Tongue (tissue), 2 donors: Measurements from ENCODE around the gene FKBP7. TPM values are rescaled to one million over a fixed set of nuclear protein-coding genes. Genes with fewer than 3 reads are reported as not detected.
"Not testable (repeated sequence)": the region's sequence is repeated elsewhere in the genome, so short reads cannot be mapped to it uniquely, and the experiment has no call there.

Source experiments
- DNase-seq: peaks from one replicate; pipeline ENCODE4 v3.0.0-alpha.2; 2015
- total RNA-seq: library from RNA; depleted of rRNA; stranded (reverse); fragments of >200 nt; gene quantifications from one replicate; pipeline ENCODE4 v1.2.3, GENCODE V29; 2014

Gene FKBP7
- total RNA-seq, 1 donor from 2014 or later = 49.1 TPM

DNA sequence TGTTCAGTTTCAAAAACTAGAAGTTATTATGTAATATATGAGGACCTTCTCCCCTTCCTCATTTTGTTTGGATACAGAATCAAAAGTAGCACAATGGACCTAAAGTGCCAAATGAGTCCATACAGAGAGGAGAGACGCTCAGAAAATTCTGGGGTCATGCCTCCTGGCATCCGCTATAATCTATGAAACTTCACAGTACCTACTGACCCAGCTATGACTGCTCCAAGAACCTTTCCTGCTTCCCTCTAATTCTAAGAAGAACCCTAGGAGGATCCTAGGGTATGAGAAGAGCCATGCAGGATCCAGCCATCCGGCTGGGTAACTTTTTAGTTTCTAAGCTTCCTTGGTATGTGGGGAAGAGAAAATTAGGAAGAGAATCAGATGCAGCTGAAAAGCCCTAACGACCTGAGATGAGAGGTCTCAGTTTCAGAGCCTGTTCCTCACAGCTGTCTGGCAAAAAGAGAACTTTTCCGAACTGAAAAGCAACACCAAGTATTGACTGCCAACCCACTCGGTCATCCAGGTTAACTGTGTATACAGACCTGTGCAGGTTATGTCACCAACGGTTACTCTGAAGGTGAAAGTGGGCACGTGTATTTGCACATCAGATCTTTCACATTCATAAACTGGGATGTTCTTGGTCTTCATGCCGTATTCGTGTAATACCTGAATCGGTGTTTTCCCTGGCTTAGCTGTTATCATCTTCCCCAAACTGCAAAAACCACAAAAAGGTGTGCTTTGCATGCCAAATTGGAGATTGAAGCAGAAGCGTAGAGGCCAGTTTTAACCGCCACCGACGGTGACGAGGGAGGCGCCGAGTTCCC lies 28.5 kb downstream of the FKBP7 start:
- DNase-seq = peak; percentile 49

DNA sequence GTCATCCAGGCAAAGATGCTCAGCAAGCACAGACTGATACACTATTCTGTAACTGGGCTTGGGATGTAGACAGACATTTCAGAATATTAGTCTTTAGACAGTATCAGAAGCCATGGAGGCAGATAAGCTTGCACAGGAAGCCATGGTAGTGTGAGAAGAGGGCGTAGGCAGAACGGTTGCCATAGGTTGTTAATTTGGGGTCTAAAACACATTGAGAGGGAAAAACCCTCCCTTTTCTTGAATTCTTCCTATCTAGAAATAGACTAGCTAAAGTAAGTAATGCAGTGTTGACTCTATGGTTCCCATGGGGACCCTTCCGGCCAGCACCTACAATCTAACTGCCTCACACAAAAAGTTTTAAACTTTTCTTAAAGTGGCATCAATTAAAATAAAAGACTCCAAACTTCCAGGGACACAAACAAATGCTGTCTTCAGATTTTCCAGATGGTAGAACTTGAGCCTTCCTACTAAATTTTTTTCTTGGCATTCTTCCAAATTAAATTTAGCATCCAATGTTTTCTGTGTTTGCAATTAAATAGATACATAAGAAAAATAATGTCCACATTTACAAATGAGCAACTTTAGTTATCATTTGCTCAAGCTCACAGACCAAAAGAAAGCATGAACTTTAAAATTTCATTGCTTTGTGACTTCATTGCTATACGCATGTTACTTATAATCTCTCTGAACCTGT lies 29.3 kb downstream of the FKBP7 start:
- peak; percentile 15 for DNase-seq

DNA sequence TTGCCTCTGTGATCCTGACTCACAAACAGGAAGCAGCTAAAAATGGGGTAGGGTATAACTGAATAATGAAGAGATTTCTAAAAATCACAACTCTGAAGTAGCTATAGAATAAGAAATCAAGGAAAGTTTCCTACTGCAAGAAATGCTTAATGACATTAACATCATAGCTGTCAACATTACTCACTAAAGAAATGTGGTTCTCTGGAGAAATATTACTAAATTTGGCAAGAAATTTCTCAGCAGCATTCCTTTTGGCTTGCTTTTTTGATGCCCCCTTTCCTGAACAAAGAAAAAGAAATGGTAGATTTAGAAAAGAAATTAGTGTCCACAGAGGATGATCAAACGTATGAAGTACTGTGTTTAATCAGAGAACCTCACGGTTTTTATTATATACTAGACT lies 37.0 kb downstream of the FKBP7 start:
- DNase-seq = no peak

DNA sequence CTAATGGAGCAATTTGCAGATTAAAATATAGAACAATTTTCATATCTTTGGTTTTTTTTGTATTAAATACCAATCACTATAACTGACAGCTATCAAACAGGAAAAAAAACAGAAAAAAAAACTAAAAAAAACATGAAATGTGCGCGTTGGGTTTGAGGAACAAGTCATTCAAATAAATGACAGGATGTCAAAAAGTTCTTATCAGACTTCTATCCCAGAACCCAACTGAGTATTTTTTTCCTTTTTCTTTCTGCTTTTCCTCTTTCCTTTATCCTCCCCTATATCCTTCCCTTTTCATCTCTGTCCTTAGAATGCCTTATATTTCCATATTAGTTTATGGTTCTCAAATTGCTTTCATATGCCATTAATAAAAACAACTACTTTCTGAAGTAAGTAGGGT lies 41.7 kb downstream of the FKBP7 start:
- no peak for DNase-seq

DNA sequence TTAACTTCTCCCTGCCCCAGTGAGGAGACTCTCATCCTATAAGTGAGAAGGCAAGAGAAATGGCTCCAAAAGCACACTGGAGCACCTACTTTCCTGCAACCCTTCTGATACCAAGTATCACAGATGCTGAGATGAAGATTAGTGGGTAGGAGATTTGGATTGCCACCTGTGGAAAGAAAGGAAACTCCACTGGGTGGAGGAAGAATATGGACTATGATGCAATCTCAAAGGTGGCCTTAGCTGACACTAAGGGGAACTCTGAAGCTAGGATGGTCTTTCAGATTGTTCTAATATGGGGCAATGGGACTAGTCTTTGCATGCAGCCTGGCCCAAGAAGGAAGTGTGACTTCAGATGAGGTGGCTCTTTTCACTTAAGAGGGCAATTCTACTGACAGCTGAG lies 49.1 kb downstream of the FKBP7 start:
- DNase-seq = no peak

DNA sequence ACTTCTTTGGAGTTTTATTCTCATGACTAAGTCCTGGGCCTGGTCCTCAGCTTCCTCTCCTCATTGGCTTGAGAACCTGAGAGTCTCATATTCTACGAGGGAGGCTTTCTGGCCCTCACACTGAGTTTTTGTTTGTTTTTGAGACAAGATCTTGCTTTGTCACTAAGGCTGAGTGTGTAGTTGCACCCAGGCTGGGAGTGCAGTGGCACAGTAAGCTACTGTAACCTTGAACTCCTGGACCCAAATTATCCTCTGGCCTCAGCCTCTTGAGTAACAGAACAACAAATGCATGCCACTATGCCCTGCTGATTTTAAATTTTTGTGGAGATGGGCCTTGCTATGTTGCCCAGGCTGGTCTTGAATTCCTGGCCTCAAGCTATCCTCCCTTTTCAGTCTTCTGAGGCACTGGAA lies 50.0 kb downstream of the FKBP7 start:
- no peak for DNase-seq

DNA sequence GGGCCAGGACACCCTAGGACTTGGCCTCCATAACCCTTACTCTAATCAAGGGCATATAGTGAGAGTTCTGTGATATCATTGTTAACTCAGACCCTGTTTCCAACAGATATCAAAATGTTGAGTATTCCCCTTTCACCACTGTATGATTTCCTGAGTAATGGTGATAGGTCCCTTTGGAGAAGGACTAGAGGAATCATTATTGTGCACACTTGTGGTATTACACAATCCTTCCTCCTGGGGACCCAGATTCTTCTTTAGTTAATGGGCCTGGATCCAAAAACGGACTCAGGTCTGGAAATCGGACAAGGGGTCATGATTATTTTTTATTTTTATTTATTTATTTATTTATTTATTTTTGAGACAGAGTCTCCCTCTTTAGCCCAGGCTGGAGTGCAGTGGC lies 50.9 kb downstream of the FKBP7 start:
- DNase-seq = no peak

DNA sequence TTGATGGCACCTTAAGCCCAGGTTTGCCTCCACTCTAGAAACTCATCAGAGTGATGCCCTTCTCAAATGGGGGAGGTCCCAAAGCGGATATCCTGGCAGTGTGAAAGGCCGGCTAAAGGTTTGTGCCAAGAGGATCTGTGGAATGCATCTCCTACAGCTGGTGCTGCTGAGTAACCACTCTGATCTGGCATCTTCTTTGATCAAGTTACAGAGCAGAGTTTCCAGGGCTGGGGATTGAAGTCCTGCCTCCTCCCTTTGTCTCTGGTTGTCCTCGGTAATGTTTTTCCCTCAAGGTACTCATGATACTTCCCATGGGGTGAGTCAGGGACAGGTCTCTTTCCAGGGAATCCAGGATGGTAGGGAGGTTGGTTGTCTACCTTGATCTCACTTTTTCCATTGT lies 52.0 kb downstream of the FKBP7 start:
- DNase-seq = no peak

DNA sequence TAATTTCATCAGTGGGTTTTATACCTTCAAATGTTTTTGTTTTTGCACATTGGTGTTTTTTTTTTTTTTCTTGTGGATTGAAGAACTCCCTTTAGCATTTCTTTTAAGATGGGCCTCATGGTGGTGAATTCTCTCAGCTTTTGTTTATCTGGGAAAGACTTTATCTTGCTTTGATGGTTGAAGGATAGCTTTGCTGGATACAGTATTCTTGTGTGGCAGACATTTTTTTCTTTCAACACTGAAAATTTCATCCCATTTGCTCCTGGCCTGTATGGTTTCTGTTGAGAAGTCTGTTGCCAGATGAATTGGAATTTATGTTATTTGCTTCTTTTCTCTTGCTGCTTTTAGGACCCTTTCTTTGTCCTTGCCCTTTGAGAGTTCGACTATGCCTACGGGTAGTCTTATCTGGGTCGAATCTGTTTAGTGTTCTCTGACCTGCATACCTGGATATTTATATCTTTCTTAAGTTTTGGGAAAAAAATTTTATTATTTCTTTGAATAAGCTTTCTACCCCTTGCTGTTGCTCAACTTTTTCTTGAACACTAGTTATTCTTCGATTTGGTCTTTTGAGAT lies 53.1 kb downstream of the FKBP7 start:
- DNase-seq = no peak

DNA sequence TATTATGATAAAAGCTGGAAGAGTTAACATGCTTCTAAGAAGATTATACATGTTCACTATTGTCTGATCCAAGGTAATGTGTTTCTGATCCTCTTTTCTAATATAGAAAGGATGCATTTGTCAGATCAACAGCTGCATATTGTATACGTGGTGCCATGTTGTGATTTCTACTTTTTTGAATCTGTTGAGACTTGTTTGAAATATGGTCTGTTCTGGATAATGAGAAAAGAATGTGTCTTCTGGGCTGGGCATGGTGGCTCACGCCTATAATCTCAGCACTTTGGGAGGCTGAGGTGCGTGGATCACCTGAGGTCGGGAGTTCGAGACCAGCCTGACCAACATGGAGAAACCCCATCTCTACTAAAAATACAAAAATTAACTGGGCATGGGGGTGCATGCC lies 54.7 kb downstream of the FKBP7 start:
- DNase-seq = not testable (repeated sequence)

DNA sequence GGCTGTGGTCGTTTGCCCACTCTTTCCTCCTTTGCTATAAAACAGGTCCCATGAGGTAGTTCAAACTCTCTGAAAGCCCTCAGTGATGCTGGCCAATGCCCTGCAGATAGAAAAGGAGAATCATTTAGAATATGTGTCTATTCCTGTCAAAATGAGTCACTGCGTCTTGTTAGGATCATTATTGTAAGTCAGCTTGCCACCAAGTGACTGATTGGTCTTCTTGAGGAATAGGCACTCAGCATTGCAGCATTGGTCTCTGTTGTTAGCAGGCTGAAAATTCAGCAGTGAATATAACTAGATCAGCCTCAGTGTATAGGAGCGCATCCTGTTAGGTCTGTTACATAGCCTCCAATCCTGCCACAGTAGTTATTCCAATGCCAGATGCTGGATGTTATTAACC lies 56.3 kb downstream of the FKBP7 start:
- no peak for DNase-seq

DNA sequence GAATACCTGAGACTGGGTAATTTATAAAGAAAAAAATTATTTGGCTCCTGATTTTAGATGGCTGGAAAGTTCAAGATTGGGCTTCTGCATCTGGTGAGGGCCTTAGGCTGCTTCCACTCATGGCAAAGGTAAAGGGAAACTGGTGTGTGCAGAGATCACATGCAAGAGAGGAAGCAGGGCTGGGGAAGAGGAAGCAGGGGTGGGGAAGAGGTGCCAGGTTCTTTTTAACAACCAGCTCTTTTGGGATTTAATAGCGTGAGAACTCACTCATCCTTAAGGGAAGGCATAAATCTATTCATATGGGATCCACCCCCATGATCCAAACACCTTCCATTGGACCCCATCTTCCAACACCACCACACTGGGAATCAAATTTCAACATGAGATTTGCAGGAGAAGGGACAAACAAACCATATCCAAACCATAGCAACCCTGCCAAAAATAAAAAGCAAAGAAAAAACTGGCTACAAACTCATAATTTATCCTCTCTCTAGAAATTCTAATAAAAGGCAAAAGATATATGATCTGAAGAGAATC lies 57.9 kb downstream of the FKBP7 start:
- DNase-seq = no peak

DNA sequence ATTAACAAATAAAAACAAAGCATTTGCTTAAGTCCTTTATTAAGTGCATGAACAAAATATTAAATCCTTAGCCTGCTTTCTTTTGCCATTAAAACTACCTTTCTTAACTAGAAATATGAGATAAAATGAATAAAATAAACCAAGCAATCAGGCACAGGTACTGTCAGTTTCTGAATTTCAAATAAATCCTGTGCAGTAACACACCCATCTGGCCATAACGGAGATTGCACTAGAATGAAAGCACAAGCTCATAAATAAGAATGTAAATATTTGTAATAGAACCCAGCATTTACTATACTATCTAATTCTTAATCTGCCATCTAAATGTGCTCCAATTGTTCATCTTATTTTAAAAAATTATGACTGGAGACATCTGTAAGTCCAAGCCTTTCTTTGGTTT lies 59.3 kb downstream of the FKBP7 start:
- no peak for DNase-seq

DNA sequence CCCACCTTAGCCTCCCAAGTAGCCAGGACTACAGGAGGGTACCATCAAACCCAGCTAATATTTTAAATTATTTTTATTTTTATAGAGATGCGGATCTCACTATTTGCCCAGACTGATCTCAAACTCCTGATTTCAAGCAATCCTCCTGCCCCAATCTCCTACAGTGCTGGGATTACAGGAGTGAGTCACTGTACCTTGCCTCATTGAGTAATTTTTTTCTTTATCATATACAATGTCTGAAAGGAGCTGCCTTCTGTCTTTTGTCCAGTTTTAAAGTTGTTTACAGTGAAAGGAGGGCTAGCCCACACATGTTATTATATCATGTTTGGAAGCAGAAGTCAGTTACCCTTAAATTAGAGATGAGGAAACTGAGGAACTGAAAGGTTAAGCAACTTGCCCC lies 60.0 kb downstream of the FKBP7 start:
- no peak for DNase-seq

DNA sequence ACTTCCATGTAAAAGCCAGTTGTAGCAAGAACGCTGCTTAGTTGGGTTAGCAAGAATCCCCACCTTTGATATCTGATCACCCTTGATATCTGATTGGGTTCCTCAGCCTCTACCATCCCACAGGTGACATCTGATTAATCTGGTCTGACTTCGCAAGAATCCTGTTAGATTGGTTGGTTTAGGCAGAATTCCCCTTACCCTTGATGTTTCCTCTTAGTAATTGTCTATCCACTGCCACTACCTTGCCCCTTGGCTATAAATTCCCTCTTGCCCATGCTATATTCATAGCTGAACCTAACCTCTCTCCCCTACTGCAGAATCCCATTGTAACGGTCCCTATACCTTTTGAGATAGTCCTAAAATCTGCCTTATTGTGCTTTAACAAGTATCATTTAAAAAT lies 60.5 kb downstream of the FKBP7 start:
- DNase-seq = no peak

DNA sequence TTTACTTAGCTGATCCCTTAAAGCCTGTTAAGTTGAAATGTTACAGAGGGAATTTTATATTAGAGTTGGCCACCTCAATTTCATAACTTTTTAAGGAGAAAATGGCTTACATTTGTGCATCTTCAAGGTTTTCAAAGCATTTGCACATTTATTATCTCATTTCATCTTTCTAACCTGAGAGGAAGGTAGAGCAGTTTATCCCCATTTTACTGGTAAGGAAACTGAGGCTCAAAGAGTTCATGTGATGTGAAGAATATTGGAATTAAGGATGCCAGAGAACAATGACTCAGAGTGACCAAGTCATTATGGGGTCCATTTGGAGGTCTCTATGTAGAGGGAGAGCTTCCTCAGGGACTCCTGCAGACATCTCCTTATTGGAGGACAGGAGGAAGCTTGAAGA lies 62.4 kb downstream of the FKBP7 start:
- no peak for DNase-seq

DNA sequence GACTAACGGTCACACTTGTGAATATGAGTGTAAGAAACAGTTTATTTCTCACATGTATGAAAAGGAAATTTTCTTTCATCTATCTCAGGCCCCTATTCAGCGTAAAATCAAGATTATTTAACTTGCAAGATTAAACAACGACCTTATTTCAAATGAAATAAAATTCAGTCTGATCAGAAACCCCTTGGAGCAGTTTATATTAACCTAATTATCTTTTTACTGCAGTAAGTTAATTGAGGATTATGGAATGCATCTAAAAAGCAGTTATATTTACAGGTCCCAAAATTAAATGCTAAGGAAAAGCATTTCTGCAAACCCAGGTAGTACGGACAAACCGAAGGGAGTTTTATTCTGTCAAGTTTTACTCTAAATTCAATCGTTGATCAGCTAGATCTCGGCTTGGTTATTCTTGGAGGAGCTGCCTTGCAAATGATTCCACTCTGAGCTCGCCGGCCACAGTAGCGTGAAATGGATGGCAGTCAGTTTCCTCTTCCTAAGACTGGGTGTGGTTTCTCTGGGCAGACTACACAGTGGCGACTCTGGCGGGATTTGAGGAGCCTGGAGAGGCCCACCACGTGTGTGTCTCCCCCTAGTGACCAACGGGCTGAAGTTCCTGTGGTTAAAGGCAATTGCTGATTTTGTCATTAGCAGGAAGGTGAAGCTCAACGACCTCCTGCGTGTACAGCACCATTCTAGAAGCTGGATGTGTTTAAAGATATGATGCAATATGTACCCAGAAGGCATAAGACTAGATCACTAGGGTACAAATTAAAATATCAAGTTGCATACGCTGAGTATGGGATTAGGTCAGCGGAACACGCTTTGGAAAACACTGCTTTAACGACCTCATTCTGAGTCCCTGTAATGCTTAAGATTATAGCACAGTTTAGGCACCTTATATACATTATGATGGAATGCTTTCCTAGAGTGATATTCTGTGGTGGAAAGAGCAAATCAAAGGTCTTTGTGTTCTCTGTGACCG lies 63.8 kb downstream of the FKBP7 start:
- DNase-seq = peak; percentile 97

Other genes starting within 250 kb of the FKBP7 start
- 59.8 TPM for gene PRKRA, start 27.4 kb downstream of the FKBP7 start, total RNA-seq
- gene PJVK, start 27.2 kb downstream of the FKBP7 start, total RNA-seq = 2.8 TPM
- gene PLEKHA3, start 1.9 kb upstream of the FKBP7 start, total RNA-seq = 10.3 TPM